Loucy (cell line): ENCODE data around the gene NMNAT2.

Experiments used
- H2AFZ ChIP-seq: fragments of 200-600 bp; sonication (generic); 2 replicates; pipeline ENCODE4 v1.6.0; 2016; ENCODE audit warnings: antibody characterized with exemption, mild to moderate bottlenecking, low read length, moderate library complexity
- H3F3A ChIP-seq: fragments of 200-600 bp; 2 replicates; pipeline ENCODE4 v1.6.0; 2016; ENCODE audit warnings: antibody characterized with exemption, low read depth, mild to moderate bottlenecking
- H3K27me3 ChIP-seq: fragments of 200-600 bp; sonication (generic); 2 replicates; pipeline ENCODE4 v1.6.1; 2014; ENCODE audit warnings: low read length, mild to moderate bottlenecking; ENCODE audit not compliant: insufficient read depth, poor library complexity, severe bottlenecking
- H3K36me3 ChIP-seq: fragments of 200-600 bp; sonication (generic); 2 replicates; pipeline ENCODE4 v1.6.1; 2016; ENCODE audit warnings: low read length; ENCODE audit not compliant: insufficient read depth
- H3K4me1 ChIP-seq: fragments of 200-600 bp; sonication (generic); 2 replicates; pipeline ENCODE4 v1.5.1; 2014; ENCODE audit warnings: low read length, mild to moderate bottlenecking; ENCODE audit not compliant: insufficient read depth, poor library complexity, severe bottlenecking
- H3K4me2 ChIP-seq: fragments of 200-600 bp; sonication (generic); 2 replicates; pipeline ENCODE4 v1.6.0; 2014; ENCODE audit warnings: antibody characterized with exemption, low read length, low read depth, mild to moderate bottlenecking; ENCODE audit not compliant: poor library complexity, severe bottlenecking
- H3K4me3 ChIP-seq: fragments of 200-600 bp; sonication (generic); 2 replicates; pipeline ENCODE4 v1.5.1; 2014; ENCODE audit warnings: low read length, mild to moderate bottlenecking, mixed read lengths; ENCODE audit not compliant: poor library complexity, severe bottlenecking
- H3K79me2 ChIP-seq: fragments of 200-600 bp; sonication (generic); 2 replicates; pipeline ENCODE4 v1.6.1; 2014; ENCODE audit warnings: low read length; ENCODE audit not compliant: insufficient read depth
- H3K9ac ChIP-seq: fragments of 200-600 bp; sonication (generic); 2 replicates; pipeline ENCODE4 v1.6.0; 2014; ENCODE audit warnings: mild to moderate bottlenecking, low read depth, low read length, moderate library complexity; ENCODE audit not compliant: poor library complexity, severe bottlenecking
- H3K9me2 ChIP-seq: fragments of 200-600 bp; sonication (generic); replicated peaks from 2 replicates; pipeline ENCODE4 v1.6.1; 2016; ENCODE audit warnings: low read depth, low read length, mixed read lengths
- H3K9me3 ChIP-seq: fragments of 200-600 bp; sonication (generic); 2 replicates; pipeline ENCODE4 v1.6.1; 2014; ENCODE audit warnings: mild to moderate bottlenecking, antibody characterized with exemption, low read length, low read depth; ENCODE audit not compliant: insufficient read depth
- H4K20me1 ChIP-seq: fragments of 200-600 bp; sonication (generic); 2 replicates; pipeline ENCODE4 v1.6.0; 2014; ENCODE audit warnings: antibody characterized with exemption, low read length, mild to moderate bottlenecking; ENCODE audit not compliant: insufficient read depth, poor library complexity, severe bottlenecking
- CTCF ChIP-seq: fragments of 200-600 bp; sonication (generic); conservative IDR thresholded peaks from 2 replicates; pipeline ENCODE4 v1.5.1; 2014; ENCODE audit warnings: mild to moderate bottlenecking, antibody characterized with exemption, low read length
- EZH2phosphoT487 ChIP-seq: fragments of 200-600 bp; IDR thresholded peaks from 2 replicates; pipeline ENCODE4 v1.6.1; 2018; ENCODE audit warnings: antibody characterized with exemption, mild to moderate bottlenecking, moderate library complexity, borderline replicate concordance

The NMNAT2 gene

DNA sequence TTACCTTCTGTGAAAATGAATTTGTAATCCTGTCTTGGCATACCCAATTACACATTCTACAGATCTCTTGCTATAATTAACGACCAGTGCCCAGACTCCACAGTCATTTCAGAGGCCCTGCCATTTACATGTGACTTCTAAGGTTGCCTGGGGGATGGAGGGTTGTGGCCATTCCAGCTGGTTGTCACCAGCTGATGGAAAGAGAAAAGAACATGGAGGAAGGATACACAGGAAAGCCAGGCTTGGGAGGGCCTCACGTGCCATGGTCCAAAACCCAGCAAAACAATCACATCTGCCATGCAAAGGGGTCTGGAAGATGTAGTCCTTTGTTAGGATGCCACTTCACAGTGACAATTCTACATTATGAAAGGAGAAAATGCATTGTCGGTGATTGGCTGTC lies 172.8 kb downstream of the NMNAT2 start:
- H3K4me3 ChIP-seq, result no peak overlapping the region
- no peaks in the 10 kb centered on the region for H3K9me3 ChIP-seq
- H3K36me3 ChIP-seq, result no peaks in the 10 kb centered on the region
- H3K79me2 ChIP-seq, result no peaks in the 10 kb centered on the region
- no peak overlapping the region for H3K9ac ChIP-seq
- H3K9me2 ChIP-seq, result no peaks in the 10 kb centered on the region
- no peak overlapping the region for H3K4me2 ChIP-seq
- H3K27me3 ChIP-seq, result no peaks in the 10 kb centered on the region
- no peaks in the 10 kb centered on the region for H3F3A ChIP-seq
- no peaks in the 10 kb centered on the region for H4K20me1 ChIP-seq
- no peak overlapping the region for H2AFZ ChIP-seq
- no peak for TF ChIP-seq EZH2phosphoT487
- no peak for TF ChIP-seq CTCF
- H3K4me1 ChIP-seq, result peaks cover 16% of the 10 kb centered on the region

GRCh38 chr1:183244466-183244865 lies 173.7 kb downstream of the NMNAT2 start:
- TF ChIP-seq EZH2phosphoT487 (no peak), CTCF (no peak)
- H3K4me2 ChIP-seq, result no peak overlapping the region

GRCh38 chr1:183243161-183244050 lies 174.8 kb downstream of the NMNAT2 start:
- Histone ChIP-seq H3K4me2 (no peak overlapping the region), H3K9me3 (no peaks in the 10 kb centered on the region), H3K9ac (no peak overlapping the region), H3K9me2 (no peaks in the 10 kb centered on the region), H3K27me3 (no peaks in the 10 kb centered on the region), H3K4me3 (no peak overlapping the region), H3F3A (no peaks in the 10 kb centered on the region), H4K20me1 (no peaks in the 10 kb centered on the region), H3K4me1 (peaks cover 6% of the 10 kb centered on the region), H2AFZ (no peak overlapping the region), H3K79me2 (no peaks in the 10 kb centered on the region), H3K36me3 (no peaks in the 10 kb centered on the region)
- TF ChIP-seq CTCF, result no peak
- no peak for TF ChIP-seq EZH2phosphoT487

More at GRCh38 chr1:183244466-183244865, 173.7 kb downstream of the NMNAT2 start:
- no peaks in the 10 kb centered on the region for H4K20me1 ChIP-seq
- no peak overlapping the region for H3K9ac ChIP-seq
- H3K9me3 ChIP-seq, result no peaks in the 10 kb centered on the region
- no peaks in the 10 kb centered on the region for H3K79me2 ChIP-seq
- H3K9me2 ChIP-seq, result no peaks in the 10 kb centered on the region
- no peak overlapping the region for H2AFZ ChIP-seq
- H3K4me3 ChIP-seq, result no peak overlapping the region
- peaks cover 16% of the 10 kb centered on the region for H3K4me1 ChIP-seq
- no peaks in the 10 kb centered on the region for H3K27me3 ChIP-seq
- H3F3A ChIP-seq, result no peaks in the 10 kb centered on the region
- H3K36me3 ChIP-seq, result no peaks in the 10 kb centered on the region
